Measurements from ENCODE around the gene DYSF. TPM values are rescaled to one million over a fixed set of nuclear protein-coding genes. Genes with fewer than 3 reads are reported as not detected.

DYSF gene
- total and polyA plus RNA-seq, 3 donors from 2014 or later = 6.8 to 10.9 (median 8.9) TPM

DNA sequence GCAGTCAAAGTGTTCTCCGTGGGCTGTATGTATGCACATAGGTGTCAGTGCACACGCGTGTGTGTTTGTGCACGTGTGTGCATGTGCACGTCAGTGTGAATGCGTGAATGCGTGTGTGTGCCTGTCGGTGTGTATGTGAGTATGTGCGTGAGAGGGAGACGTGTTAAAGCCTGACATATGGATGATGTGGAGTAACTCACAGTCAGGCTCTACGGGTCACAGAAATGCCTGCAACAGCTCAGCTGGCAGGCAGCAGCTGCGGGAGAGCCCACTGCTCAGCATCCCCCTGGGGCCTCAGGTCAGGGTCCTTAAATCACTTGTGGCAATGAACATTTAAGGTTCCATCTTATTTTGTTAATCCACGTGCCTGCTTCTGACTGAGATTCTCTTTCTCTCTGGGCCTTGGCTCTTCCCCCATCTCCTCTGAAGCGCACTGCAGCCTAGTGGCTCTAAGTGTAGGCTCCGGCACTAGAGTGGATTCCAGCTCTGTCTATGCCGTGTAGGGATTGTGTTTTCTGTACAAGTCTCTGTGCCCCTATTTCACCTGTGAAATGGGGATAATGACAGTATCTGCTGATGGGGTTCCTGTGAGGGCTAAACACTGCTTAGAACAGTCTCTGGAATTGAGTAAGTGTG lies 63.0 kb downstream of the DYSF start:
- H3K36me3 ChIP-seq (ENCODE audit: low read depth, missing control alignments) = no peaks in the 10 kb centered on the region
- WGBS, 2 donors = 88 to 90% methylated on average over 16 of the region's 16 CpGs
- DNase-seq = no peak
- TF ChIP-seq POLR2A (IDR thresholded peaks at IDR 0.05) = no peak
- TF ChIP-seq, protein P1, sequence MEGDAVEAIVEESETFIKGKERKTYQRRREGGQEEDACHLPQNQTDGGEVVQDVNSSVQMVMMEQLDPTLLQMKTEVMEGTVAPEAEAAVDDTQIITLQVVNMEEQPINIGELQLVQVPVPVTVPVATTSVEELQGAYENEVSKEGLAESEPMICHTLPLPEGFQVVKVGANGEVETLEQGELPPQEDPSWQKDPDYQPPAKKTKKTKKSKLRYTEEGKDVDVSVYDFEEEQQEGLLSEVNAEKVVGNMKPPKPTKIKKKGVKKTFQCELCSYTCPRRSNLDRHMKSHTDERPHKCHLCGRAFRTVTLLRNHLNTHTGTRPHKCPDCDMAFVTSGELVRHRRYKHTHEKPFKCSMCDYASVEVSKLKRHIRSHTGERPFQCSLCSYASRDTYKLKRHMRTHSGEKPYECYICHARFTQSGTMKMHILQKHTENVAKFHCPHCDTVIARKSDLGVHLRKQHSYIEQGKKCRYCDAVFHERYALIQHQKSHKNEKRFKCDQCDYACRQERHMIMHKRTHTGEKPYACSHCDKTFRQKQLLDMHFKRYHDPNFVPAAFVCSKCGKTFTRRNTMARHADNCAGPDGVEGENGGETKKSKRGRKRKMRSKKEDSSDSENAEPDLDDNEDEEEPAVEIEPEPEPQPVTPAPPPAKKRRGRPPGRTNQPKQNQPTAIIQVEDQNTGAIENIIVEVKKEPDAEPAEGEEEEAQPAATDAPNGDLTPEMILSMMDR (IDR thresholded peaks at IDR 0.05) = no peak
- no peaks in the 10 kb centered on the region for H3K9me3 ChIP-seq
- no peaks in the 10 kb centered on the region for H3K4me1 ChIP-seq
- no peak overlapping the region for H3K27ac ChIP-seq
- H3K4me3 ChIP-seq = no peak overlapping the region
- intact Hi-C loops (cut with DNase I; ENCODE audit: low total_unique reads) = no loop called here
- no peaks in the 10 kb centered on the region for H3K27me3 ChIP-seq

DNA sequence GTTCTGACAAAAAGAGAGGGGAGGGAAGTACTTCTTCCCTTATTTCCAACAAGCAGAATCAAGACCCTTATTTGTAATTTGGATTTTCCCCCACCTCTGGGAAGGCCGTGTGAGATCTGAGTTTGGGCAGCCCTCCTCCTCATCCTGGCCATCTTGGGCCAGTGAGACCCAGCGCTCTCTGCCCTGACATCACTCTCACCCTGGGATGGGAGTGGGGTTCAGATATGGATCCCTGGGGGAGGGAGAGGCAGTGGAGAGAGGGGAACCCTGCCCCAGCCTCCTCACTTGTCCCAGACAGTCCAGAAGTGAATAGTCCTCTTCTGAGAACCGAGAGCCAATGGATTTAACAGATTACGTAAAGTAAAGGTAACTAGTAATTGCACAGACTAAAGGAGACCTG lies 64.5 kb downstream of the DYSF start:
- intact Hi-C loops (cut with DNase I; ENCODE audit: low total_unique reads) = no loop called here
- H3K36me3 ChIP-seq (ENCODE audit: low read depth, missing control alignments) = no peaks in the 10 kb centered on the region
- H3K4me1 ChIP-seq = no peaks in the 10 kb centered on the region
- DNase-seq = no peak
- H3K27me3 ChIP-seq = no peaks in the 10 kb centered on the region
- no peak for TF ChIP-seq POLR2A (IDR thresholded peaks at IDR 0.05)
- TF ChIP-seq, protein P1 (IDR thresholded peaks at IDR 0.05) = no peak
- H3K9me3 ChIP-seq = no peaks in the 10 kb centered on the region
- no peak overlapping the region for H3K27ac ChIP-seq
- 85 to 86% methylated on average over 4 of the region's 4 CpGs for WGBS, 2 donors
- no peak overlapping the region for H3K4me3 ChIP-seq

DNA sequence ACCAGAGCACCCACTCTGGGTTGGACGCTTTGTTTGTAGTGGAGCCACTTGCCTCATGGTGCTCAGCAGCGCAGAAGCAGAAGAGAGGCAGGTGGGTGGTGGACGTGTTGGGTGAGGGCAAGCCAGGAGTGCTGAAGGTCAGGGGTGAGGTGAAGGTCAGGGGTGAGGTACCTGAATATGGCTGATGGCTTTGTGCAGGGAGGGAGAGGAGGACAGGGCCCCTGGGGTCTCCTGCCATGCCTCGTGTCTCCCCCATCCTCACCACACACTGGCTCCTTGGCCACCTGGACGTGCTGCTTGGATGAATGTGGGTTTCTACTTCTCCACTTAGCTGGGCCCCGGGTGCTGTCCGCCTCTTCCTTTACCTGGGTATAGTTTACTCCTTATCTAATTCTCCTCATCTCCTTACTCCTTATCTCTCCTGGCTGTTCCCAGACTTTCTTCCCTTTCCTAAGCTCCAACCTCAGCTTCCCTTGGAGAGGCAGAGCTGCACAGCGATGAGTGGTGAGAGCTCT lies 68.1 kb downstream of the DYSF start:
- H3K4me1 ChIP-seq = no peaks in the 10 kb centered on the region
- H3K27me3 ChIP-seq = no peaks in the 10 kb centered on the region
- 90% methylated on average over 7 to 8 of the region's 8 CpGs for WGBS, 2 donors
- no peak for DNase-seq
- no peaks in the 10 kb centered on the region for H3K9me3 ChIP-seq
- intact Hi-C loops (cut with DNase I; ENCODE audit: low total_unique reads) = no loop called here
- H3K27ac ChIP-seq = no peak overlapping the region
- H3K36me3 ChIP-seq (ENCODE audit: low read depth, missing control alignments) = no peaks in the 10 kb centered on the region
- no peak for TF ChIP-seq POLR2A (IDR thresholded peaks at IDR 0.05)
- TF ChIP-seq, protein P1 (IDR thresholded peaks at IDR 0.05) = no peak
- no peak overlapping the region for H3K4me3 ChIP-seq

DNA sequence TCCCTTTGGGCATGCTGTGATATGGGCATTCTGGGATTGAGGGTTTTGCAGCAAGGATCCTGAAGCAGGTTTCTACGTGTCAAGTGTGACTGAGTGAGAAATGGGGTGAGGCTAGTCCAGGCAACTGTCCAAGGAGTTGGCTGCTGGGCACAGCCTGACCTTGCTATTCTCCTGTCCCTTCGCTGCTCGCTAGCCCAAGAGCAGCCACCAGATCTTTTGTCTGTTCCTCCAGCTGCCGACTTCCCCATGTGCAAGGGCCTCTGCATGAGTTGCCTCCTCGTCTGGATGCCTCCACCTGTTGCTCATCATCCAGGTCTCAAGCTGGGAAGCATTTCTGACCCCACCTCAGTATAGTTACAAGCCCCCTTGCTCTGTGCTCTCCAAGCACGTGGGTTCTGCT lies 71.1 kb downstream of the DYSF start:
- Histone ChIP-seq H3K9me3 (no peaks in the 10 kb centered on the region), H3K27ac (no peak overlapping the region), H3K36me3 (ENCODE audit: low read depth, missing control alignments) (no peaks in the 10 kb centered on the region), H3K27me3 (no peaks in the 10 kb centered on the region), H3K4me1 (no peaks in the 10 kb centered on the region), H3K4me3 (no peak overlapping the region)
- intact Hi-C loops (cut with DNase I; ENCODE audit: low total_unique reads) = no loop called here
- DNase-seq = peak; percentile 37
- no peak for TF ChIP-seq POLR2A (IDR thresholded peaks at IDR 0.05)
- TF ChIP-seq, protein P1 (IDR thresholded peaks at IDR 0.05) = no peak
- WGBS, 2 donors = 57 to 63% methylated on average over 6 of the region's 6 CpGs

DNA sequence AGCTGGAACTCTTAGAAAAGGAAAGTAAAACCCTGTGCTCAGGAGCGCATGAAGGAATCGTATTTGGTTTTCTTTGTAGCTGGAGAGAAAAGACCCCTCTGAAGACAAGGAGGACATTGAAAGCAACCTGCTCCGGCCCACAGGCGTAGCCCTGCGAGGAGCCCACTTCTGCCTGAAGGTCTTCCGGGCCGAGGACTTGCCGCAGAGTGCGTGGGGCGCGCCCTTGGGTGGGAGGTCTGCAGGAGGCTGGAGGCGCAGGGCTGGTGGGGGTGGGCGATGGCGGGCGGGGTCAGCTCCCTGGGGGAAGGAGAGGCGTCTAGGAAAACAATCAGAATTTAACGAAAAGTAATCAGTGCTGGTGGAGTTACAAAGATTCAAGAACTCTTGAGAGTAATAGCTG lies 72.8 kb downstream of the DYSF start:
- intact Hi-C loops (cut with DNase I; ENCODE audit: low total_unique reads) = no loop called here
- H3K4me1 ChIP-seq = no peaks in the 10 kb centered on the region
- no peak overlapping the region for H3K4me3 ChIP-seq
- no peaks in the 10 kb centered on the region for H3K27me3 ChIP-seq
- no peak overlapping the region for H3K27ac ChIP-seq
- no peak for TF ChIP-seq POLR2A (IDR thresholded peaks at IDR 0.05)
- TF ChIP-seq, protein P1 (IDR thresholded peaks at IDR 0.05) = no peak
- no peaks in the 10 kb centered on the region for H3K9me3 ChIP-seq
- DNase-seq = no peak
- no peaks in the 10 kb centered on the region for H3K36me3 ChIP-seq (ENCODE audit: low read depth, missing control alignments)
- WGBS, 2 donors = 62 to 71% methylated on average over 17 of the region's 17 CpGs
